GM18519 (cell line): ENCODE measurements around the gene SLC22A2.

ENCODE experiments used
- ATAC-seq: cut with Tn5 transposase; IDR thresholded peaks from one replicate; pipeline ENCODE4 v1.9.1; 2021; ENCODE audit warnings: mild to moderate bottlenecking, moderate library complexity; ENCODE audit not compliant: unreplicated experiment, low FRiP score

Gene SLC22A2

DNA sequence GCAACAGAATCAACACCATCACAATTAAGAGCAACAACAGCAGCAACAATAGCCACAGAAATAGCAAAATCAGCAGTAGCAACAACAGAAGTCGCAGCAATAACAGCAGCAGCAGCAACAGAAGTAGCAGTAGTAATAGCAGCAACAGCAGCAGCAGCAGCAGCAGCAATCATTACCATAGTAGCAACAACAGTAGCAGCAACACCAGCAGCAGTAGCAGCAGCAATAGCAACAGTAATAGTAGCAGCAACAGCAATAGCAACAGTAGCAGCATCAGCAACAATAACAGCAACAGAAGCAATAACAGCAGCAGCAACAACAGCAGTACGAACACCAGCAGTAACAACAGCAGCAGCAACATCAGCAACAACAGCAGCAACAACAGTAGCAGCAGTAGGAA lies 39.8 kb downstream of the SLC22A2 start:
- ATAC-seq: no peak

DNA sequence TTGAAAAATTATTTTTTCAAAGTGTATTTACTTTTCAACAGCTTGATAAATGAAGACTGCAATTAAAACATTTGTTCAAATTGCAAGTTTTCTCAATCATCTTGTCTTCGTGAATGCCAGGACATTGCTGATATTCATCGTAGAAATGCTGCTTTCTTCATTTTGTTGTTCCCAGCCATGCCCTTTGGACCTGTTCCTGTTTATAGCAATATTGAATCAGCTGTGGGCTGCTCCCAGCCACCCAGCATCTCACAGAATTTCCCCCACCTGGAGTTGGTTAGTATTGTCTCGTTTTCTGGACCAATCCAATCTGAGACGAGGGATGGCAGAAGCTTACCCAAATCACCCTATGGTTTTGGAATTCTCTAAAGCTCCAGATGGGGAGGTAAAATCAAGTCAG lies 40.8 kb downstream of the SLC22A2 start:
- ATAC-seq: no peak

GRCh38 chr6:160217073-160217472 lies 41.5 kb downstream of the SLC22A2 start:
- no peak for ATAC-seq

- ATAC-seq: no peak
These were observed 43.4 kb downstream of the SLC22A2 start for GRCh38 chr6:160215232-160215631.

GRCh38 chr6:160207618-160208017 lies 51.0 kb downstream of the SLC22A2 start:
- no peak for ATAC-seq

DNA sequence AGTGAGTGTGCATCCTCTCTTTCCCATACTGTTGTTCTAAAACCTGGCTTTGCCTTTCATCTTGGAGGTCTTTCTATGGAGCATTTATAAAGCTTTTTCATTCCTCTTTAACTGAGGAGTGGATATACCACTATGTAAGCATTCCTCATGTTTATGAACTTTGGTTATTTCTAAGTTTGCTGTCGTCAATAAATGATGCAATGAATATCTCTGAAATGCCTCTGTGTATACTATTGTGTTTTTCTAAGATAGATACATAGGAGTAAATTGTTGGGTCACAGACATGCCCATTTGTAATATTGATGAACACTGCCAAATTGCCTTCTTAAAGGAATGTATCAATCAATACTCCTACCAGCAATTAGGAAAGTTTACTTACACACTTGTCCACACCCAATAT lies 53.9 kb downstream of the SLC22A2 start:
- ATAC-seq: no peak

- no peak for ATAC-seq
These were observed 54.7 kb downstream of the SLC22A2 start for GRCh38 chr6:160203953-160204352.

DNA sequence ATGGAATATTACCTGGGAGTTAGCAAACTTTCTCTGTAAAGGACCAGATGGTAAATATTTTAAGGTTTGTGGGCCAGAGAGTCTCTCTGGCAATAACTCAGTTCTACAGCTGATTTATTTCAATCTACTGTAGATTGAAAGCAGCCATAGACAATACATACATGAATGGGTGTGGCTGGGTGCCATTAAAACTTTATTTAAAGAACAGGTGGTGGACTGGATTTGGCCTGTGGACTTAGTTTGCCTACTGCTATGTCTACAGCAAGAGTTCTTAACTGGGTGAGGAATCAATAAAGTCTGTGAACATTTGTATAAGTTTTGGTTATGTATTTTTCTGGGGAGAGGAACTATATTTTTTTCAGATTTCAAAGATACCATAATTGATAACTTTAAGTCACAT lies 55.1 kb downstream of the SLC22A2 start:
- no peak for ATAC-seq

DNA sequence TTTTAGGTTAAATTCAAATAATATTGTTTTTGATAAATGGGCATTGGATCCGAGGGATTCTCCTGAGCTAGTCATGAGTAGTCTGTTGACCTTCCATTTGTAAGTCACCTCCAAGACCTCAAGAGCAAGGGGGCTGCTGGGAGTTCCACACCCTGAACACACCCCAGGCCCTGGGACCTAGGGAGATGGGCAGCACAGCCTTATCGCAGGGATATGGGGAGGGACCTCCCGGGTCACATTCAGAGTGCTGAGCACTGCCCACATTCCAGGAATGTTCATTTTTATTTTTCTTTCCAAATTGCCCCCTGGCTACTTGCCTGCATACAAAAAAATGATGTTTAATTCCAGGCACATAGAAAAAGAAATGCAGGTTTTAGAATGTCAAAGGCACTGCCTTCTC lies 55.5 kb downstream of the SLC22A2 start:
- no peak for ATAC-seq

GRCh38 chr6:160202411-160202810 lies 56.2 kb downstream of the SLC22A2 start:
- no peak for ATAC-seq

DNA sequence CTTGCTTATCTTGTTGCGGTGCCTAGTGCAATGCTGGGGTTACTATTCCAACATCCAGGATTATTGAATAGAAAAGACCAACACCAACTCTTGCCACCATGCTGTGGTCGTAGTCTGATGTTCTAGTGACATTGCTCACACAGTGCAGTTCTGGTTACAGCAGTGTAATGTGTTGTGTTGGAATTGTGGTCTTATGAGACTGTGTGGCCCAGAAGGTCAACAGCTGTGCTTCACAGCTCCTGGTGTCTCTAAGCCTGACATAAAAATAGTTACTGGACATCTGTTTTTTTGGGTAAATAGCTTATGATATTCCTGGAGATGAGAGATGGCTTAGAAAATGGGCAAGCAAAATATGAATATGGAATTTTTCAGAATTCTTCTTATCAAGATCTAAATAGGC lies 57.6 kb downstream of the SLC22A2 start:
- no peak for ATAC-seq

DNA sequence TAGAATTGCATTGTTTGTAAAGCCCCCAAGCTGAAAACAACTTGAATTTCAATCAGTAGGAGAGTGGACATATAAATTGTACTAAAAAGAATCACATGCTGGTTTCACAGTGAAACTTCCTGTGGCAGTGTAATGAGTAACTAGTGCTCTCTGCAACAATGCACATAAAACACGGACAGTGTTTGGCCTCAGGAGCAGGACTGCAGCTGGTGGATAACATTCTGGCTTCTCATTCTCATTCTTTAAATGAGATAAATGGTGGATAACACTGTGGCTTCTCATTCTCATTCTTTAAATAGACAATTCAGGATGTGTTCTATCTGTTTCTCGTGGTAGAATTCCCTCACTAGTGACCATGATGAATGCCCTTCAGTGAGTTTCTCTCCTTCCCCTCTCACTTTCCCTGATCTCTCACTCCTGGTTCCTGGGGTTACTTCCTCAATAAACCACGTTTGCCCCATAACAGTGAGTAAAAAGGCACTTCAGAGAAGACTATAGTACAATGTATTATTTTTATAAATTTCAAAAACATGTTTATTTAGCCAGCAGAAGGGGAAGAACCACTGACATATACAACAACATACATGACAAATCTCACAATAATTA lies 59.9 kb downstream of the SLC22A2 start:
- ATAC-seq: peak; percentile 63

DNA sequence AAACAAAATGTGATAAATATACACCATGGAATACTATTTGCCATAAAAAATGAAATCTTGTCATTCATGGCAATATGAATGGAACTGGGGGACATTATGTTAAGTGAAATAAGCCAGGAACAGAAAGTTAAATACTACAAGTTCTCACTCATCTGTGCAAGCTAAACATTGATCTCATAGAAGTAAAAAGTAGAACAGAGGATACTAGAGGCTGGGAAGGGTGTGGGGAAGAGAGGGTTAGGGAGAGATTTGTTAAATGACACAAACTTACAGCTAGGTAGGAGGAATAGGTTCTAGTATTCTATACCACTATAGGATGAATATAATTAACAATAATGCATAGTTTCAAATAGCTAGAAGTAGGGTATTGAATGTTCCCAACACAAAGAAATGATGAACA lies 61.0 kb downstream of the SLC22A2 start:
- no peak for ATAC-seq

DNA sequence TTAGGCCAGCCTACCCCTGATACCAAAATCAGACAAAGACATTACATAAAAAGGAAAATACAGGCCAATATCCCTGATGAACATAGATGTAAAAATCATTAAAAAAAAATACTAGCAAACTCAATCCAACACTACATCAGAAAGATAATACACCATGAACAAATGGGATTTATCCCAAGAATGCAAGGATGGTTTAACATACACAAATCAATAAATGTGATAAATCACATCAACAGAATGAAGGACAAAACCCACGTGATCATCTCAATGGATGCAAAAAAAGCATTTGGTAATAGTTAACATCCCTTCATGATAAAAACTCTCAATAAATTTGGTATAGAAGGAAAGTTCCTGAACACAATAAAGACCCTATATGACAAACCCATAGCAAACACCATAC lies 63.8 kb downstream of the SLC22A2 start:
- no peak for ATAC-seq

DNA sequence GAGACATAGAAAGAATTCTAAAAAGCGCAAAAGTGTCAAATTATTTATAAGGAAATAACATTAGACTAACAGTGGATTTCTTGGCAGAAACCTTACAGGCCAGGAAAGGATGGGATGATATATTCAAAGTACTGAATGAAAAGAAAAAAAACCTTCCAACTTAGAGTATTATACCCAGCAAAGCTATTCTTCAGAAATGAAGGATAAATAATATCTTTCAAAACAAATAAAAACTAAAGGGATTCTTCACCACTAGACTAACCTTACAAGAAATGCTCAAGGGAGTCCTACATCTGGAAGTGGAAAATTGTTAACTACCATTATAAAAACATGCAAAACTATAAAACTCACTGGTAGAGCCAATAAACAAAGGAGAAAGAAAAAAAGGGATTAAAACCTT lies 65.8 kb downstream of the SLC22A2 start:
- no peak for ATAC-seq

- ATAC-seq: no peak
These were observed 67.6 kb downstream of the SLC22A2 start for GRCh38 chr6:160190973-160191372.

DNA sequence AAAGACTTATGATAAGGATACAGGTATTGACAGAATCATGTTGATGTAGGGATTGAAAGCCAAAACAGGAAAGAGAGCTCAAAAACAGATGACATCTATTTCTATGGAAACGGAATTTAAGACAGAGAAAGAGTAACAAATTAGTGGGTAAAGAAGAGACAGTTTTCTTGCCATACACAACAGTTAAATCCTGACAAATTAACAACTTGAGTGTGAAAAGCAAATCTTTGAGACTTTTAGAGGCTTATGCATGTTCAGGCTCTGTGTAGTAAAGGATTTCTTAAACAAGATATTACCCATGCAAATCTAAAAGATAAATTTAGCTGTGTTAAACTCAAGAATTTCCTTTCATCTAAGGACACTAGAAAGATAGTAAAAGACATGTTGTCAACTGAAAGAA lies 68.5 kb downstream of the SLC22A2 start:
- ATAC-seq: no peak

GRCh38 chr6:160188773-160189172 lies 69.8 kb downstream of the SLC22A2 start:
- ATAC-seq: no peak

DNA sequence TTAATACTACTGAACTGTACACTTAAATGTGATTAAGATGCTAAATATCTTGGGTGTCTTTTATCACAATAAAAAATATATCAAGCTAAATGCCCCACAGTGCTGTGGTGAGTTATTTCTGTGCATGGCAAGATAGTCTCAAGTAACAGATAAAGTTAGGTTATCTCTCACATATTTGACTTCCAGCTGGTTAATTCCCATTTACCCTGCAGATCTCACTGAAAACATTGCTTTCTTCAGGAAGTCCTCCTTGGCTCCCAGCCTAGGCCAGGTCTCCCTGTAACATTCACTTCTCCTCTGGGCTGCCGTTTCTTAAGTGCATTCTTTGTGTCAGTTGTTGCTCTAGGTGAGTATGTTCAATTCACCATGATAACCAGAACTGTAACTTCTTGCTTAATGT lies 77.9 kb downstream of the SLC22A2 start:
- no peak for ATAC-seq

DNA sequence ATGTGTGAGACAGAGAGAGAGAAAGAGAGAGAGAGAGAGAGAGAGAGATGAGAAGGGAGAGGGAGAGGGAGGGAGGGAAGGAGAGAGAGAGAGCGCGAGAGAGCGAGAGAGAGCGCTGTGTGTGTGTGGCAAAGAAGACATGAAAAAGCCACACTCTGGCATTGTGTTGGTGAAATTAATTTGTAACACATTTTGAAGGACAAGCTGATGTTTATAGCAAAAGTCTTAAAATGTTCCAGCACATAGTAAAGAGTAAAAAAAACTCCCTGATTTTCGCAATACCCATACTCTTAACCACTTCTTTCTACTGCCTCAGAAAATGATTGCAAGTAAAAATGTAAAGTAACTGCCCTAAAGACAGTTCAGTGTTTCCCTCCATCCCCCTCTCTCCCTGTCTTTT lies 80.3 kb downstream of the SLC22A2 start:
- ATAC-seq: no peak

DNA sequence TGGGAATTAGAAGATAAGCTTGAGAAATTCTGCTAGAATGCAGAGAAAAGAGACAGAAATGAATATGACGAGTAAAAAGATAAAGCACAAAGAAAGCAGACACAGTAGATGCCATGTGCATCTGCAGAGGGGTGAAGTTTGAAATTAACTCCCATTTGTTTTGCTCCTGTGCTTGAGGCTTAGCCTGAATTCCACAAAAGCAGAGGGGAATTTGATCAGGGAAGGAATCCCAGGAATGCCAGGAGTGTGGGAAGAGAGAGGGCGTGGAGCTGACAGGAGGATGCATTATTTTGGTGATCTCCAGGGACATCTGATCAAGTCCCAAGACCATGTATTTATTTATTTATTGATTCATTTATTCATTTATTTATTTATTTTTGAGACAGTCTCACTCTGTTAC lies 81.4 kb downstream of the SLC22A2 start:
- no peak for ATAC-seq

DNA sequence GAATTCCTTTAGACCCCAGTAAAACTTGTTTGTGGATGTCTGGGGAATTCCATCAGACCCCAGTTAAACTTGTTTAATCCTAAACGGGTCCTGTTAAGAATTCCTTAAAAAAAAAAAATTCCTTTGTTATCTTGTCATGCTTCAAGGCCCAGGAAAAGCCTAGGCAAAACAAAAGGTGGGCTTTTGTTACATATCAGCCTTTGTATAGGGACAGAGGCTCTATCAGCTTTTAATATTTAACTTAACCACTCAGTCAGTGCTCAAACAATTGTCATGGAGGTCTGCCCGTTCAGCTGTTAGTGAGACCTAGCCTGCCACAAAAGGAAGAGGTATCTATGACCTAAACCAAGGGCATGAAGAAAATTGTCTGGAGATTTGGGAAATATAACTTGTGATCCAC lies 83.9 kb downstream of the SLC22A2 start:
- ATAC-seq: no peak
